ENCODE results near the gene CD7.

GRCh38 chr17:82302568-82302963 is 14.8 kb downstream of the CD7 start:
- TF ChIP-seq EZH2 (IDR thresholded peaks at IDR 0.05), result no peak
- no peak for TF ChIP-seq POLR2AphosphoS5 (IDR thresholded peaks at IDR 0.05; ENCODE audit: borderline replicate concordance, low read depth, low read length)
- no peak for TF ChIP-seq FOXP2 (optimal IDR thresholded peaks at IDR 0.05; ENCODE audit: control extremely low read depth, extremely low read length, insufficient read depth)

Measured in SK-N-MC (cell line).